BLaER1 treated with 17β-estradiol and CSF1 and Interleukin-3, amounts not matched to agents 10 nM and 100 nM (cell line): ENCODE data around the gene TTC33.

Experiments used
- H3K27ac ChIP-seq, 11 experiments: shearing (Covaris generic); formaldehyde crosslinking; 2 replicates each; pipeline ENCODE4 v1.8.1; 2022
- H3K27me3 ChIP-seq, 11 experiments: shearing (Covaris generic); formaldehyde crosslinking; 2 replicates each; pipeline ENCODE4 v1.8.1; 2022
- H3K36me3 ChIP-seq, 11 experiments: shearing (Covaris generic); formaldehyde crosslinking; 2 replicates each; pipeline ENCODE4 v1.8.1; 2022
- H3K4me1 ChIP-seq, 10 experiments: shearing (Covaris generic); formaldehyde crosslinking; 2 replicates each; pipeline ENCODE4 v1.8.1; 2022
- H3K4me2 ChIP-seq, 11 experiments: shearing (Covaris generic); formaldehyde crosslinking; 2 replicates each; pipeline ENCODE4 v1.8.1; 2022
- H3K4me3 ChIP-seq, 10 experiments: shearing (Covaris generic); formaldehyde crosslinking; 2 replicates each; pipeline ENCODE4 v1.8.1; 2022
- H3K9ac ChIP-seq, 11 experiments: shearing (Covaris generic); formaldehyde crosslinking; 2 replicates each; pipeline ENCODE4 v1.8.1; 2022
- H3K9me3 ChIP-seq, 11 experiments: shearing (Covaris generic); formaldehyde crosslinking; replicated peaks in 1 of 11; 2 replicates each; pipeline ENCODE4 v1.8.1; 2022
- H4K20me1 ChIP-seq, 11 experiments: shearing (Covaris generic); formaldehyde crosslinking; 2 replicates each; pipeline ENCODE4 v1.8.1; 2022
- Cebpa-rat ChIP-seq, 11 experiments: shearing (Covaris generic); IDR thresholded peaks; 2 replicates each; pipeline ENCODE4 v1.8.1; 2022

The TTC33 gene

DNA sequence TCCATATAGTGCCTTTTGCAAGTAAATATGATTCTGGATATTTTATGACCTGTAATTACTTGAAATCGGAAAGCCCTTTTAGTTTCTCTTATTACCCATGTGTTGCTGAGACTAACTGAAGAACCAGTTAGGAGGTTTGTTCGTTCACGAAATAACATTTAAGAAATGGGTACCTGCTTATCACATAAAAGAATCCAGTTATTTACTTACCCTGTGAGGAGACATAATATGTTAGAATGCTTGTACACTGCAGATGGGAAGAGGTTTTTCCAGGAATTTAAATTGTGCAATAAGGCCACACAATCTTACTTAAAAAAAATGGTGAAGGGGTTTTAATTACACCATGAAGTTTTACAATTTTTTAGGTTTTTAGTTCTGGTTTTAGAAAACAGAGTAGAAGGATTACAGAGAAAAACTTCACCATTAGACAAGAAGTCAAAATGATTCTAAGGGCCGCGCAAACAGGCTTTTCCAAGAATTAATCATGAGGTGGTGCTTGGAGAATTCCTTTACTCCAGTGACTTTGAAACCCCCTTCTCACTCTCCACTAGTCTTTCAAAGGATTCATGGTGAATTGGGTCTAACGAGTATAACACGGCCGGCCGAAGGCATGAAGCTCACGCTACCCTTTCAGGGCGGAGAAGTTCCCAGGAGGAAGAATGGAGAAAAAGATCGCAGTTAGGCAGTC lies 77.2 kb downstream of the TTC33 start:
- H3K4me3 ChIP-seq: peak overlapping the region; percentile 74 to 99 (median 96)

DNA sequence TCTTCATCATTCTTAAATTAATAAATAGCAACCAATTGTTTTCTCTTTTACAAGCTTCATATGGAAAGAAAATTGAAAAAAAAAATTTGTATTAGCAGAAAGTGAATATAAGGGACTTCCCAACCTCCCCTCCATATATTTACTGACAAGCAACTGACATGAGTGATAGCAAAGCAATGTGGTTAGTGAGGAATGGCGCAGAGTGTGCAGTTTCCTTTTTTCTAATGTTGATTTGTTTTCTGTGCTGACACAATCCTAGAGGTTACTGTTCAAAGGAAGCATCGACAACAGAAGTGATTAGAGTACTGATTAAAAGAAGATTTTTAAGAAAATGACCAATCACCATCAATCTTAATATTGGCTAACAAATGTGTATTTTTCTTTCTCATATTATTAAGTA lies 77.7 kb downstream of the TTC33 start:
- peak overlapping the region; percentile 88 to 98 (median 92) for H3K27ac ChIP-seq
- H3K4me3 ChIP-seq: peak overlapping the region; percentile 74 to 99 (median 96)
- no peaks in the 10 kb centered on the region; a peak in 4 of 22 replicates for H3K27me3 ChIP-seq
- peak overlapping the region; percentile 84 to 99 (median 93) for H3K9ac ChIP-seq
- peaks cover 16 to 24% (median 22%) of the 10 kb centered on the region in 11 experiments; a peak in 21 of 22 replicates for H3K36me3 ChIP-seq
- H4K20me1 ChIP-seq: peaks cover 32 to 33% (median 33%) of the 10 kb centered on the region in 11 experiments
- peak overlapping the region; percentile 71 to 95 (median 87) for H3K4me2 ChIP-seq
- no peak for TF ChIP-seq Cebpa-rat (IDR thresholded peaks at IDR 0.05)
- peaks cover 32 to 48% (median 40%) of the 10 kb centered on the region in 10 experiments for H3K4me1 ChIP-seq
- H3K9me3 ChIP-seq: peaks cover 0 to 9% (median 0%) of the 10 kb centered on the region in 11 experiments; a peak in 1 of 22 replicates

More for the DNA sequence above, 77.2 kb downstream of the TTC33 start:
- peaks cover 0 to 9% (median 0%) of the 10 kb centered on the region in 11 experiments; a peak in 1 of 22 replicates for H3K9me3 ChIP-seq
- H3K27ac ChIP-seq: peak overlapping the region; percentile 88 to 98 (median 92)
- peak overlapping the region; percentile 84 to 99 (median 93) for H3K9ac ChIP-seq
- no peaks in the 10 kb centered on the region; a peak in 4 of 22 replicates for H3K27me3 ChIP-seq
- H3K4me2 ChIP-seq: peak overlapping the region; percentile 71 to 95 (median 87)
- peaks cover 27 to 43% (median 36%) of the 10 kb centered on the region in 10 experiments for H3K4me1 ChIP-seq
- peaks cover 38 to 39% (median 39%) of the 10 kb centered on the region in 11 experiments for H4K20me1 ChIP-seq
- peaks cover 16 to 30% (median 28%) of the 10 kb centered on the region in 11 experiments; a peak in 21 of 22 replicates for H3K36me3 ChIP-seq
- 0 out of 22 replicates have a peak, but pooled peaks of 1 of the 11 experiments have one; percentile 12 for TF ChIP-seq Cebpa-rat (IDR thresholded peaks at IDR 0.05)

DNA sequence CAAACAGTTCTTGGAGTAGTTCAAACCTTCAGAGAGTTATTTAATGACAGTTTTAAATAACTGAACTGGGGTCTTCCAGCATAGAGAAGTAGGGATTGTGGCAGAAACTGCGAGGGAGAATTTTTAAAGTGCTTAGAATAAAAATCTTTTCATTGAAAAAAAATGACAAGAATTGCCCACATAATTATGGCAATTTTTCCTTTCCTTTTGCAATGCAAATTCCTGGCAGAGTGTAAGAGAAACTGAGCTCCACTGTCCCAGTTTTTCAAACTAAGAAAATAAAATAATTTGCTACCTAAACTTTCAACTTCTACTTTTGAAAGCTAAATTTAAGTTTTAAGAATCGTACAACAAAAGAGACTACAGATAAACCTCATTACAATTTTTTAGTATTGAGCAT lies 78.3 kb downstream of the TTC33 start:
- Histone ChIP-seq H3K4me2 (peak overlapping the region; percentile 71 to 95 (median 87)), H3K4me3 (peak overlapping the region; percentile 74 to 99 (median 96); a peak in 18 of 20 replicates), H3K4me1 (peaks cover 38 to 54% (median 46%) of the 10 kb centered on the region in 10 experiments), H3K9ac (peak overlapping the region; percentile 84 to 99 (median 93); a peak in 20 of 22 replicates), H3K27me3 (no peaks in the 10 kb centered on the region; a peak in 4 of 22 replicates), H4K20me1 (peaks cover 27 to 28% (median 27%) of the 10 kb centered on the region in 11 experiments), H3K36me3 (peaks cover 10 to 19% (median 16%) of the 10 kb centered on the region in 11 experiments; a peak in 20 of 22 replicates), H3K27ac (peak overlapping the region; percentile 88 to 98 (median 92); a peak in 21 of 22 replicates), H3K9me3 (peaks cover 0 to 9% (median 0%) of the 10 kb centered on the region in 11 experiments; a peak in 1 of 22 replicates)
- TF ChIP-seq Cebpa-rat (IDR thresholded peaks at IDR 0.05): no peak

DNA sequence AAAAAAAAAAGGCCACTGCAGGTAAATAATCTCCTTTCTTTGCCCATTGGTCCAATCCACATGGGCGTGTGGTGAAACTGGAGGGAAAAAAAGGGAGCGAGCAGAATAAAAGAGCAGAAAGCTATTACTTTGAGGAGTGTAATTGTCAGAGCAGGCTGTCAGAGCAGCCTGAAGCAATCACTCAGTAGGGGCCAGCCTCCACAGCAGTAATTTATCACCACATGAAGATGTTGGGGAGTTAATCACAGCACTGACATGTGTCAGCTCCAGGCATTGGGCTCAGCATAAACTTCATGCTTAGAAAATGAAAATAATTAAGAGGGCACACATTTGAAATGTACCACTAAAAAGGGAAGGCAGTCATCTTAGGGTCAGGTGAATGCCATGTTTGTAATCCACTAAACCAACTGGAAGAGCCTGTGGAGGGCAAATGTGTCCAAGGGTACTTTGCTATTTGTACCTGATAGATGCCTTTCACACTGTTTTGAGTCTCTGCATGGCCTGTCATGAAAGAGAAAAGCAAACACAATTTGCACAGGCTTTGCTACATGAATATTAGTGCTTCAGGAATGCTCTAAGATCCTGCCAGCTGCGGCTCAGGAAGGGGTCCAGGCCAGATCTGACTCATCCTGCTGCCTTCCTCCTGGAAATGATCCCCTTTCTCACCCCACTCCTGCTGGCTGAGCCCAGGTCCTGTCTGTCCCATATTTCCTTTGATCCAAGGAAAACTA lies 79.0 kb downstream of the TTC33 start:
- H3K9ac ChIP-seq: peak overlapping the region; percentile 84 to 99 (median 93); a peak in 20 of 22 replicates
- no peaks in the 10 kb centered on the region; a peak in 4 of 22 replicates for H3K27me3 ChIP-seq
- peak overlapping the region; percentile 88 to 98 (median 92); a peak in 21 of 22 replicates for H3K27ac ChIP-seq
- H3K4me3 ChIP-seq: peak overlapping the region in 9 of 10 experiments; percentile 74 to 99 (median 96); a peak in 15 of 20 replicates
- H3K9me3 ChIP-seq: peaks cover 0 to 9% (median 0%) of the 10 kb centered on the region in 11 experiments; a peak in 1 of 22 replicates
- no peak for TF ChIP-seq Cebpa-rat (IDR thresholded peaks at IDR 0.05)
- peaks cover 44 to 61% (median 53%) of the 10 kb centered on the region in 10 experiments for H3K4me1 ChIP-seq
- peaks cover 8 to 12% (median 9%) of the 10 kb centered on the region in 11 experiments; a peak in 20 of 22 replicates for H3K36me3 ChIP-seq
- H3K4me2 ChIP-seq: peak overlapping the region; percentile 71 to 95 (median 87)
- H4K20me1 ChIP-seq: peaks cover 20 to 21% (median 20%) of the 10 kb centered on the region in 11 experiments

DNA sequence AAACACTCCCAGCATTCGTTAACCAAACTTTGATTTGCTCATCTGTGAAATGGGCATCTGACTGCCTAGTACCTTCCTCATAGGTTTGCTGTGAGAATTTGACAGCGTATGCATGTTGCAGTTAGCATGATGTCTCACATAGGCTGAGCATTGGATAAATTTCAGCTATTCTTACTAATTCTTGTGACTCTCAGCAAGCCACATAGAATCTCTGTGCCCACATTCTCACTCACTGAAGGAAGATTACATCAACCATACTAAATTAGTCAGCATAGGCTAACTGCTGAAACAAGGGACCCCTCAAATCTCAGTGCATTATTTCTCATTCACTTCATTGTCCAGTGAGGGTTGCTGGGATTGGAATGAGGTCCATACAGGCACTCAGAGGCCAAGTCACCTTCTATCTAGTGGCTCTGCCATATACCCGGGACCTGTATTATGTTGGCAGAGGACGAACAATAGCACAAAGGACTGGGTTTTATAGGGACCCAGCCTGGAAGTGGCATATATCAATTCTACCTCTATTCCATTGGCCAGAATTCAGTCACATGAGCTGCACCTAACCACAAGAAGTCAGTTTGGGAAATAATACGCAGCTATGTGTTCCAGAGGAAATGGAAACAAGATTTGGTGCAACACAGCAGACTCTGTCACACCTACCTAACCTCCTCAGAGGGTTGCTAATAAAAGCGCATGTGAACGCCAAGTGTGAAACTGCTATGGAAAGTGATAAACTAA lies 80.2 kb downstream of the TTC33 start:
- Histone ChIP-seq H3K27ac (peak overlapping the region in 9 of 11 experiments; percentile 7 to 98 (median 91); a peak in 16 of 22 replicates), H4K20me1 (peaks cover 8 to 9% (median 8%) of the 10 kb centered on the region in 11 experiments; a peak in 20 of 22 replicates), H3K9me3 (0 out of 22 replicates have a peak, but pooled peaks cover 0 to 9% (median 0%) of the 10 kb centered on the region in 11 experiments), H3K4me1 (peaks cover 48 to 73% (median 55%) of the 10 kb centered on the region in 10 experiments), H3K4me2 (peak overlapping the region; percentile 71 to 95 (median 87)), H3K4me3 (no peak overlapping the region), H3K27me3 (no peaks in the 10 kb centered on the region; a peak in 1 of 22 replicates), H3K9ac (peak overlapping the region in 4 of 11 experiments; percentile 3 to 99 (median 57); a peak in 5 of 22 replicates), H3K36me3 (no peaks in the 10 kb centered on the region)
- TF ChIP-seq Cebpa-rat (IDR thresholded peaks at IDR 0.05): no peak

DNA sequence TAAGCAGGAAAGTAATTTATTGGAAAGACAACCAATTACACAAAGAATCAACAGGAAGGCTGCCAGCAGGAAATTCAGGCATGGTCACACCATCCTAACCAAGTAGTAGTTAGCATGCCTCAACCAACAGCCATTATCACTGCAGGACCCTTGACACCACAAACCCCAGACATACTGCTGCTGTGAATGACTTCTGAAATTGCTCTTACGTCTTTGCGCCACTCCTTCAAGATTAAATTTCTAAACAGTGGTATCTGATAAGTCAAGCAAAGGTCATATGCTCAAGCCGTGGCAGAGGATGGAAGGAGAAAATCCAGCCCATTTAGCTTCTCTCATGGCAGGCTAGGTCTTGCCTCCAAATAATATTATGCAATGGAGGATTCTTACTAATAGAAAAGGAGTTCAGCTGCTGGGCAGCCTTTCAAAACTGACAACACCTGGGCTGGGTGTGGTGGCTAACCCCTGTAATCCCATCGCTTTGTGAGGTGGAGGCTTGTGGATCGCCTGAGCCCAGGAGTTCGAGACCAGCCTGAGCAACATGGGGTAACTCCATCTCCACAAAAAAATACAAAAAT lies 81.0 kb downstream of the TTC33 start:
- H3K27me3 ChIP-seq: no peaks in the 10 kb centered on the region
- no peaks in the 10 kb centered on the region for H3K36me3 ChIP-seq
- H3K4me1 ChIP-seq: peaks cover 56 to 81% (median 63%) of the 10 kb centered on the region in 10 experiments
- H3K4me3 ChIP-seq: no peak overlapping the region
- 0 out of 22 replicates have a peak, but pooled peaks cover 0 to 9% (median 0%) of the 10 kb centered on the region in 11 experiments for H3K9me3 ChIP-seq
- H3K9ac ChIP-seq: no peak overlapping the region
- H3K27ac ChIP-seq: peak overlapping the region in 3 of 11 experiments; percentile 91 to 97 (median 96); a peak in 5 of 22 replicates
- H3K4me2 ChIP-seq: peak overlapping the region in 7 of 11 experiments; percentile 71 to 95 (median 84); a peak in 12 of 22 replicates
- TF ChIP-seq Cebpa-rat (IDR thresholded peaks at IDR 0.05): no peak
- peaks cover 0 to under 1% (median under 1%) of the 10 kb centered on the region in 11 experiments; a peak in 11 of 22 replicates for H4K20me1 ChIP-seq

DNA sequence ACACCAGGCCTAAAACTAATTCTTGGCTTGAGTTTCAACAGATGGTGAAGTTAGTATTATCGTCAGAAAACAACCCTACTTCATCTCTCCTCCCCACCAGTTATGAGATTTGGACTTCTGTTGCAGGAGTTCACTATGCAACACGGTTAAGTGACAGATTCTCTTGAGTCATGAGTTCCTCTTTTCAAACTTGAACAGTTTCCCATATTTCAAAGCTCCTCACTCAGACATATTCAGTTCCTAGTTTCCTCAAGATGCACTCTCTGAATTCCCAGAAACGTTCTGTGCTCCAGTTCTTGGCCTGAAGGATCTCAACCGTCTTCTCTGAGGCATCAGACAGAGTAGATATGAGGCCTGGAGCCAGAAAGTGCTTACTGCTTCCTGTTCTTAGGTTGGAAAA lies 83.3 kb downstream of the TTC33 start:
- Histone ChIP-seq H3K27ac (peak overlapping the region in 9 of 11 experiments; percentile 39 to 81 (median 64); a peak in 18 of 22 replicates), H3K9me3 (0 out of 22 replicates have a peak, but pooled peaks cover 0 to 9% (median 0%) of the 10 kb centered on the region in 11 experiments), H3K4me3 (peak overlapping the region in 2 of 10 experiments; percentile 15 to 20; a peak in 2 of 20 replicates), H4K20me1 (no peaks in the 10 kb centered on the region), H3K4me1 (peaks cover 53 to 98% (median 68%) of the 10 kb centered on the region in 10 experiments), H3K27me3 (no peaks in the 10 kb centered on the region), H3K36me3 (no peaks in the 10 kb centered on the region), H3K9ac (peak overlapping the region in 6 of 11 experiments; percentile 58 to 67 (median 62); a peak in 12 of 22 replicates), H3K4me2 (peak overlapping the region; percentile 11 to 85 (median 51); a peak in 18 of 22 replicates)
- TF ChIP-seq Cebpa-rat (IDR thresholded peaks at IDR 0.05): no peak
